ENCODE results near the gene NR1H2.

NR1H2 gene

DNA sequence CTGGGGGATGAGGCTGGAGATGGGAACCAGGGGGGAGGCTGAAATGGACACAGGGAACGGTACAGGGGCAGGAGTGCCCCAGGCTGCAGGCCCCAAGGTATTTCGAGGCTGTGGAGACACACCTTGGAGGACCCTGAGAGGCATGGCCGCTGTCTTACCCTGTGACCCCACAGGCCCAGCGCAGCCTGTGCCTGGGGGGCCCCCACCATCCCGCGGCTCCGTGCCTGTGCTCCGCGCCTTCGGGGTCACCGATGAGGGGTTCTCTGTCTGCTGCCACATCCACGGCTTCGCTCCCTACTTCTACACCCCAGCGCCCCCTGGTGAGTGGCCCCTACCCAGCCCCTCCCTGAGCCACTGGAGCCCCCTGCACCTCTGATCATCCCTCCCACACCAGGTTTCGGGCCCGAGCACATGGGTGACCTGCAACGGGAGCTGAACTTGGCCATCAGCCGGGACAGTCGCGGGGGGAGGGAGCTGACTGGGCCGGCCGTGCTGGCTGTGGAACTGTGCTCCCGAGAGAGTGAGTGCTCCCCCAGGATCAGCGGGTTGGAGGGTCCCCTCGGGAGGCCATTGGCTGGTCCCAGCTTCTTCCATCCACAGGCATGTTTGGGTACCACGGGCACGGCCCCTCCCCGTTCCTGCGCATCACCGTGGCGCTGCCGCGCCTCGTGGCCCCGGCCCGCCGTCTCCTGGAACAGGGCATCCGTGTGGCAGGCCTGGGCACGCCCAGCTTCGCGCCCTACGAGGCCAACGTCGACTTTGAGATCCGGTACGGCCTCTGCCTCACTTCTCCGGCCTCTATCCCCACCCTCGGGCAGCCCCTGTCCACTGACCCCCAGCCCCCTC, 25.6 kb downstream of the NR1H2 start:
- no peak for DNase-seq (ENCODE audit: low read depth, low spot score)

DNA sequence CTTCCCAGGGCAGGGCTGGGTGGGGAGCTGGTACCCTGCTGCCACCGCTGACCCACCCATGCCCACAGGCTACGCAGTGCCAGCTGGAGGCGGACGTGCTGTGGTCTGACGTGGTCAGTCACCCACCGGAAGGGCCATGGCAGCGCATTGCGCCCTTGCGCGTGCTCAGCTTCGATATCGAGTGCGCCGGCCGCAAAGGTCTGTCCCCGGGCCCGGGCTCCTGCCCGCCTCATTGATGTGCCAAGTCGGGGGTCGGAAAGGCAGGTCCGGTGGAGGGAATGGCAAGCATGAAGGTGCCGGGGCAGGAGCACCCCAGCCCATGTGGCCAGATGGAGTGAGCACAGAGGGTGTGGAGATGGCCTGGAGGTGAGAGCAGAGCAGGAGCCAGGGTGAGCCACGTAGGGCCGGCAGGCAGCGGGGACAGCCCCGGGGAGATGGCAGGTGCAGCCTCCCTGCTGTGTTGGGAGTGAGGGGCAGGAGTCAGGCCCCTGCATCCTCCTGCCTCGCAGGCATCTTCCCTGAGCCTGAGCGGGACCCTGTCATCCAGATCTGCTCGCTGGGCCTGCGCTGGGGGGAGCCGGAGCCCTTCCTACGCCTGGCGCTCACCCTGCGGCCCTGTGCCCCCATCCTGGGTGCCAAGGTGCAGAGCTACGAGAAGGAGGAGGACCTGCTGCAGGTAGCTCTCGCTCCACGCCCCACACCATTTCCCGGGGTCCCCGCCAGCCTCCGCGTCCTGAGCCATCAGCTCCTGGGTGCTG, 26.5 kb downstream of the NR1H2 start:
- no peak for DNase-seq (ENCODE audit: low read depth, low spot score)

DNA sequence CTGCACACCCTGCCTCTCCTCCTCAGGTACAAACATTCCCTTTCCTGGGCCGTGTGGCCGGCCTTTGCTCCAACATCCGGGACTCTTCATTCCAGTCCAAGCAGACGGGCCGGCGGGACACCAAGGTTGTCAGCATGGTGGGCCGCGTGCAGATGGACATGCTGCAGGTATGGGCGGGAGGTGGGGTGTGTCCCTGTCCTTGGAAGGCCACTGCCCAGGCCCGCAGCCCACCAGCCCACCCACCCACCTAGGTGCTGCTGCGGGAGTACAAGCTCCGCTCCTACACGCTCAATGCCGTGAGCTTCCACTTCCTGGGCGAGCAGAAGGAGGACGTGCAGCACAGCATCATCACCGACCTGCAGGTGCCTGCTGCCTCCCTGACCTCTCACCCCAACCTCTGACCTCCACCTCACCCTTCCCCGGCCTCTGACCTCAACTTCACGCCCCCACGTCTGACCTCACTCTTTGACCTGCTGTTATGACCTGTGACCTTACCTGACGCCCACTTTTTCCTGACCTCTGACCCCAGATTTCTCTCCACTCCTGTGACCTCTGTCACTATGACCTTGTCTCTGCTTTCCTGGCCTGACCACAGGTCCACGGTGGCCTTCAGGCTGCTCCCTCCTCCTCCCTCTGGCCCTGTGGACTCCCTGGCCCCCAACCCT, 30.0 kb downstream of the NR1H2 start:
- DNase-seq (ENCODE audit: low read depth, low spot score), result no peak

DNA sequence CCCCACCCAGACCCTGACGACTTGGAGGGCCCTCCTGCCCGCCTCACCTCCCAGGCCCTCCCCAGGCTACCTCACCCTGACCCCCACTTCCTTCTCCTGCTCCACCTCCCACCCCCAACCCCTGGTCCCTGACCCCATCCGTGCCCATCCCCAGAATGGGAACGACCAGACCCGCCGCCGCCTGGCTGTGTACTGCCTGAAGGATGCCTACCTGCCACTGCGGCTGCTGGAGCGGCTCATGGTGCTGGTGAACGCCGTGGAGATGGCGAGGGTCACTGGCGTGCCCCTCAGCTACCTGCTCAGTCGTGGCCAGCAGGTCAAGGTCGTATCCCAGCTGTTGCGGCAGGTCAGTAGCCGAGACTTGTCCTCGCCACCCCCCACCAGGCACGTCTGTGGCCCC, 30.6 kb downstream of the NR1H2 start:
- DNase-seq (ENCODE audit: low read depth, low spot score), result no peak

DNA sequence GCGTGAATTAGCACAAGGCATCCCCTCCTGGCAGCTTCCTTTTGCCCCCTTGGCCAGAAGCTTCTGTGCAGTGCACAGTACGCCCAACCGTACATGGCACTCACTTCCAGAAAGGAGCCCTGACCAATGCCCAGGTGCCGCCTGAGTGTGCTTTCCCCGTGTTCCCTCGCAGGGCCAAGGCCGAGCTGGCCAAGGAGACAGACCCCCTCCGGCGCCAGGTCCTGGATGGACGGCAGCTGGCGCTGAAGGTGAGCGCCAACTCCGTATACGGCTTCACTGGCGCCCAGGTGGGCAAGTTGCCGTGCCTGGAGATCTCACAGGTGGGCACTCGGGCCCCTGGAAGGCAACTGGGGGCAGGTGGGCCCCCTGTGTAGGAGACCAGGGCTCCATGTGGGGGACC, 33.1 kb downstream of the NR1H2 start:
- no peak for DNase-seq (ENCODE audit: low read depth, low spot score)

DNA sequence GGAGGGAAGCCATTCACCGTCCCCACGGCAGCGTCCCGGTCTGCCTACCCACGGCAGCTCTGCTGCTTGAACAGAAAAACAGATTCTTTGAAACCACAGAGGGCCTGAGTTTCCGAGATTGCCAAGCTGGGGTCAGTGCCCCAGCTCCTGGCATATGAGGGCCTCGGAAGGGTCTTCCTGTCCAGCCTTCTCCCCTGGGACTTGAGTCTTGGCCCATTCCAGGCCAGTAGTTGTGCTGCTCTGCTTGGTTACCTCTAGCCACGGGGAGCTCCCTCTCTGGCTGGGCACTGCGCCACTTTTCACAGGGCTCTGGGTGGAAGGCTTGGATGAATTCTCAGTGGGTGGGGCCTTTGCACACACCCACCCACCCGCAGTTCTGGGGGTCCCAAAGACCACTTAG, 33.9 kb downstream of the NR1H2 start:
- no peak for DNase-seq (ENCODE audit: low read depth, low spot score)

DNA sequence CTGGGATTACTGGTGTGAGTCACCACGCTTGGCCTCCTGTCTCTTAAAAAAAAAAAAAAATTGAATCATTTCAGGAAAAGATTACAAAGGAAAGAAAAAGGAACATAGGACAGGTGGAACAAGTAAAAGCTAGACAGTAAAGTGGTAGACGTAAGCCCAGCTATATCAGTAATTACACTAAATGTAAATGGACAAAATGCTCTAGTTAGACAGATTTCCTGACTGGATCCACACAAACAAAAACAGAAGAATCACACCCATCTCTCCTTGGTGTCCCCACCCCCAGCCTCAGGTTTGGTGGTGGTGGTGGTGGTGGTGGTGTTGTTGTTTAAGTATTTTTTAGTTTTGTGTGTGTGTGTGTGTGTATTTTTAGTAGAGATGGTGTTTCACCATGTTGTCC, 36.2 kb downstream of the NR1H2 start:
- DNase-seq (ENCODE audit: low read depth, low spot score), result no peak

DNA sequence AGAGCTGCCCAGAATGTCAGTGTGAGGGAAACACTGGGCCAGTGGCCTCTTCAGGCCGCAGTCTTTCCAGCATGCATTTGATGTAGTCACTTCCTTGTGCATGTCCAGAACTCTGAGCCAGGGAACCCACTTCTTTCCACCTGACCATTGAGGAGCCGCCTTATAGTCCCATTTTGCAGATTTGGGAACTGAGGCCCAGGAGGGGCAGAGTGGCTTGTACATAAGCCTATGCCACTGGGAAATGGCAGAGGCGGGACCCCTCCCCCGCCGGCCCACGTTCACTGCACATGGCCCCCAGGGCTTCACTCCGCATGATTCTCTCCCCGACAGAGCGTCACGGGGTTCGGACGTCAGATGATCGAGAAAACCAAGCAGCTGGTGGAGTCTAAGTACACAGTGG, 36.8 kb downstream of the NR1H2 start:
- no peak for DNase-seq (ENCODE audit: low read depth, low spot score)

DNA sequence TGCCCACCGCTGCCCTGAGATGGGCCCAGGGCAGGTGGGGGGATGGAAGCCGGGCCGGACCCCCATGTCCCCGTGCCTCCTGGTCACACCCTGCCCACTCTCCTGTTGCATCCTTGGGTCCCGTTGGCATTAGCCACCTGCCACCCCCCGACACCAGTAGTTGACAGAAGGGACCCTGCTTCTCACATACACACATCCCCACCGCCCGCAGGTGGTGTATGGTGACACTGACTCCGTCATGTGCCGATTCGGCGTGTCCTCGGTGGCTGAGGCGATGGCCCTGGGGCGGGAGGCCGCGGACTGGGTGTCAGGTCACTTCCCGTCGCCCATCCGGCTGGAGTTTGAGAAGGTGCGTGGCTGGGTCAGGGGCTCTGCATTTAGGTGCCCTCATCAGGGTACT, 37.3 kb downstream of the NR1H2 start:
- no peak for DNase-seq (ENCODE audit: low read depth, low spot score)

DNA sequence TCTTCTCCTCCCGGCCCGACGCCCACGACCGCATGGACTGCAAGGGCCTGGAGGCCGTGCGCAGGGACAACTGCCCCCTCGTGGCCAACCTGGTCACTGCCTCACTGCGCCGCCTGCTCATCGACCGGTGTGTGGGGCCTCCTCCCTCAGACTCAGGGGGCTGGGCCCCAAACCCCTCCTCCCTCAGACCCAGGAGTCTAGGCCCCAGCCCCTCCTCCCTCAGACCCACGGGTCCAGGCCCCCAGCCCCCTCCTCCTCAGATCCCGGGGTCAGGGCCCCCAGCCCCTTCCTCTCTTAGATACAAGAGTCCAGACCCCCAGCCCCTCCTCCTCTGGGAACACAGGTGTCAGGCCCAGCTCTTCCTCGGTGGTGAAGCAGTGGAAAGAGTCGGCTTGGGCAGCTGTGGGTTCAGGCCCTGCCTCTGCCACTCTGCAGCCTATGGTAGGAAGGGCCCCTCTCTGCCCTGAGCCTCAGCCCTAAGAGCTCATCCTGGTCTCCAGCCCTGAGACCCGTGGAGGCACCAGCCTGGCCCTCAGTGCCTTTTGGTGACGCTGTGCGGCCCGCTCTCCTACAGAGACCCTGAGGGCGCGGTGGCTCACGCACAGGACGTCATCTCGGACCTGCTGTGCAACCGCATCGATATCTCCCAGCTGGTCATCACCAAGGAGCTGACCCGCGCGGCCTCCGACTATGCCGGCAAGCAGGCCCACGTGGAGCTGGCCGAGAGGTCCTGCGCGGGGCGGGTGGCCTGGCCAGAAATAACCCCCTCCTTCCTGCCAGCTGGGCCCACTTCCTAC, 38.8 kb downstream of the NR1H2 start:
- DNase-seq (ENCODE audit: low read depth, low spot score), result peak; percentile 35

DNA sequence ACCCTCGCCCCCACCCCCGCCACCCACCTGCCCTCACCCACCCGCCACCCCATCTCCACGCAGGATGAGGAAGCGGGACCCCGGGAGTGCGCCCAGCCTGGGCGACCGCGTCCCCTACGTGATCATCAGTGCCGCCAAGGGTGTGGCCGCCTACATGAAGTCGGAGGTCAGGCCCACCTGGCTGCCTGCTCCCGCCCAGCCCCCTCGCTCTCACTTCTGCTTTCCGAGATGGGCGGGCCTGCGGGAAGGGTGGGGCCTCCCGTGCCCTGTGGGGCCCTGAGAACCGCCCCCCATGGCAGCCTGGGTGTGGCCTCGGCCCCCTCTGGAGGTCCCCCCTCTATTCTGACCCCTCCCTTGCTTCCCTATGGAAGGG, 39.4 kb downstream of the NR1H2 start:
- no peak for DNase-seq (ENCODE audit: low read depth, low spot score)

DNA sequence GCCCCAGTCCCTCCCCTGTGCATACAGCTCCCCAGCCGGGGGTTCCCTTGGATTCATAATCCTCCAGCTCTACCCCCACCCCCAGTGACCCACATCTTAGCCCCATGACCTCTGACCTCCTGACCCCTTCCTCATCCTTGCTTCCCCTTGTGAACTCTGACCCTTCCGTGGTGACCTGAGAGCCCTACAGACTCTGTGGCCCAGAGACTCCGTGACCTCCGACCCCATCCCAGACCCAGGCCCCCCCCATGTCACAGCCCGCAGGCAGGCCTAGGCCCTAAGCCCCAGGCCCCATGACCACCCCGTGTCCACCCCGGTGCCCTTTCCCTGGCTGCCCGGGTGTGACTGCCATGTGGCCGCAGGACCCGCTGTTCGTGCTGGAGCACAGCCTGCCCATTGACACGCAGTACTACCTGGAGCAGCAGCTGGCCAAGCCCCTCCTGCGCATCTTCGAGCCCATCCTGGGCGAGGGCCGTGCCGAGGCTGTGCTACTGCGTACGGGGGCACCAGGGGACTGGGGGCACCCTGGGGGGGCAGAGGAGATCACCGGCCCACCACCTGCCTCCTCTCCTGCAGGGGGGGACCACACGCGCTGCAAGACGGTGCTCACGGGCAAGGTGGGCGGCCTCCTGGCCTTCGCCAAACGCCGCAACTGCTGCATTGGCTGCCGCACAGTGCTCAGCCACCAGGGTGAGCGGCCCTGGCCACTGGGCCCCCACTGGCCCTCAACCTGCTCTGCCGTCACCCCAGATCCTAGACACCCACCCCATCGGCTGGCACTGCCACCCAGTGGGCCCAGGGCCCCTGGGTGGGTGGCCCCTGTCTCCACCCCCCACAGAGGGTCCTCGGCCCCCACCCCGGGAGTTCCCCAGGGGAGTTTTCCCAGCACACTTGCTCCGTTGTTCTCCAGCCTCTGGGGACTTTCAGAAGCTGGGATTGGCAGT, 40.0 kb downstream of the NR1H2 start:
- no peak for DNase-seq (ENCODE audit: low read depth, low spot score)

DNA sequence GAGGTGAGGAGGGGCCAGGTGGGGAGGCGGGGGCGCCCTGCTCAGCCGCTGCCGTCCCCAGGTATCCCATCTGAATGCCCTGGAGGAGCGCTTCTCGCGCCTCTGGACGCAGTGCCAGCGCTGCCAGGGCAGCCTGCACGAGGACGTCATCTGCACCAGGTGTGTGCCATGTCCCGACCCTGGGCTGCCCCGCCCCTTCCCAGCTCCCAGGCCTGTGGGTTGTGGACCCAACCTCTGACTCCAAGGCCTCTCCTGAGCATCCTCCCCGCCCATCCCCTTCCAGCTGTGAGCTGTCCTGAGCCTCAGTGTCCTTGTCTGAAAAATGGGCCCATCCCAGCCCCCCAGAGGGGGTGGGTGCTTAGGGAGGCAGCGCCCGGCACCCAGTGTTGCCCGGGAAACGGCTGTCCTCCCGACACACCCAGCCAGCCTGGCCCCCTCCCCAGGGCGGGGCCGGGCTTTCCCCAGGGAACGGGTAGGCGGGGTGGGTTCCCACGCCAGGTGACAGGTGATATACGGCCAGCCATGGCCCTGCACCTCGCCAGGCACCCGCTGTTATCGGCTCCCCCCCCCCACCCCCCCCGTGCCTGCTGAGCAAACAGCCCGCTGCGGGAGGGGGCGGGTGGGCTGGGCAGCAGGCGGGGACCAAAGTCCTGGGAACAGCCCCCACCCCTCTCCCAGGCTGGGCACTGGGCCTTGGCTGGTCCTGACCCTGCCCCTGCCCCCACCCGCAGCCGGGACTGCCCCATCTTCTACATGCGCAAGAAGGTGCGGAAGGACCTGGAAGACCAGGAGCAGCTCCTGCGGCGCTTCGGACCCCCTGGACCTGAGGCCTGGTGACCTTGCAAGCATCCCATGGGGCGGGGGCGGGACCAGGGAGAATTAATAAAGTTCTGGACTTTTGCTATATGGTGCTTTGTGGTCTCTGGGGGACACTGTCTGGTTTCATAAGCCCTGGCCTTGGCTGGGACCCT, 41.1 kb downstream of the NR1H2 start:
- no peak for DNase-seq (ENCODE audit: low read depth, low spot score)

DNA sequence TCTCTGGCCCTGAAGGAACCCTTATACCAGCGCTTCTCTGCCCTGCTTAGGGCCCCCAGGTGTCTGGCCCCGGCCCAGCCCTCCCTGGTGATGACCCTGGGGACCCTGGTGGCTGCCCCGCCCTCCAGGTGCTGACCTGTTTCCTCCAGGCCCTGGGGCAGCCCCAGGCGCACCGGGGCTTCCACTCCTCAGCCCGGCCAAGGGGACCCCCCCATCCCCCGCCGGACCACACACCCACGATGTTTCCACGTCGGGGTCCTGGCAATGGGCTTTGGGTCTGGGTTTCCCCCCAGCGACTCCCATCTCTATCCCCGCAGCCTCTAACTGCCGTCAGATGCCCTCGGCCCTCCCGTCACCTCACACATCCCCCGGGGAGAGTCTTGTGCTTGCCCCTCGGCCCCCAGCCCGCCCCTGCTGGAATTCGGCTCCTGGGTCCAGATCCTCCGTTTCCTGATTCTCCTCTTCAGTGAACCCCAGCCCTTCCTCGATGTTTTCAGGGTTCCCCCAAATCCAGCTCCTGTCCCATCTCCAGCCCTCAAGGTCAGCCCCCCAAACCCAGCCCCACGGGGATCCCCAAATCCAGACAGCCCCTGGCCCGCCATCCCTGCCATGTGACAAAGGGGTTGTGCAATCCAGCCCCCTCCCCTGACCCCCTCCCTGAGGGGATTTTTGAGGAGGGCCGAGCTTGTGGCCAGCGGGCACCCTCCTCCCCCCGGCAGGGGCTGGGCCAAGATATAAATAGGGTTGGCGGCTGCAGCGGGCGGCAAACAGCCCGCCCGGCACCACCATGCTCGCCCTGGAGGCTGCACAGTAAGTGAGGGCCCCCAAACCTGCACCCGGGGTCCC, 42.1 kb downstream of the NR1H2 start, which contains the start of gene SPIB:
Gene SPIB (plus strand): TSS at position 763 of the 846 bp plus-strand sequence. CDS start 25 bp downstream, at position 788.
- DNase-seq (ENCODE audit: low read depth, low spot score), result no peak

DNA sequence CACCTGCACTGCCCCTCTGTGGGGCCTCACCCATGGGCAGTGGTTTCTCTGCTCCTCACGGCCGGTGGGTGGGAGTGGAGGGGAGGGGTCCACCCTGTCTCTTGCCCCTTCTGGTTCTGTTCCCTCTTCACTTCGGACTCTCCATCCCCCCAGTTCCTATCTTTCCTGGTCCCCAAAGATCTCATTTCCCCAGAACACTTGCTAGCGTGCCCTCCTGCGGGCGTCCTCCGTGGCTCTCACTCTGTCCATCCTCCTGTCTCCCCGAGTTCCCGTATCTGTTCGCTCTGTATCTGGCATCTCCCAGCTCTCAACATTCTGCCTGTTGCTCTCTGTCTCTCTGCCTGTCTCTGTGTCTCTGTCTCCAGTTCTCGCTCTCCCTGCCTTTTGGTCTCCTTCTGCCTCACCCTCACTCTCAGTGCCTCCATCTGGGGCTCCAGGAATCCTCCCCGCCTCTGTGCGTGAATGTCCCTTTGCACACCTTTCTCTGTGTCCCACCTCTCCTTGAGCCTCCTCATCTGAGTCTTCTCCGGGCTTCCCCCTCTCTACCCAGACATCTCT, 42.8 kb downstream of the NR1H2 start:
- no peak for DNase-seq (ENCODE audit: low read depth, low spot score)

DNA sequence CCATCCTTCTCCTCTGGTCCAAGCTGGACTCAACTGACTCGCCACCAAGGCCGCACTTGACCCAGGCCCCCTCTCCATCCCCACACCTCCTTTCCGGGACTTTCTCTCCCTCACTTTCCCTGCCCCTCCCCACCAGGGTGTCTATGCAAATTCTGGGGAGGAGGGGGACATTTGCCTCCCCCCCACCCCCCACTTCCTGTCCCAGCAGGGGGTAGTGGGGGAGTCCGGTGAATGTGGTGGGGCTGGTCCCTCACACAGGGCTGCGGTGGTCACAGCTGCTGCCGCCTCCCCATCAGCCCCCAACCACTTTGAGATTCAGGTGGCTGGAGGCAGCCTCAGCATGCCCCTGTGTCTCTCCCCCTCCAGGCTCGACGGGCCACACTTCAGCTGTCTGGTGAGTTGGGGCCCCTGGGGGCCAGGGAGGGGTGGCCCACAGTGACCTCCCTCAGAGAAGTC, 43.4 kb downstream of the NR1H2 start:
- no peak for DNase-seq (ENCODE audit: low read depth, low spot score)

DNA sequence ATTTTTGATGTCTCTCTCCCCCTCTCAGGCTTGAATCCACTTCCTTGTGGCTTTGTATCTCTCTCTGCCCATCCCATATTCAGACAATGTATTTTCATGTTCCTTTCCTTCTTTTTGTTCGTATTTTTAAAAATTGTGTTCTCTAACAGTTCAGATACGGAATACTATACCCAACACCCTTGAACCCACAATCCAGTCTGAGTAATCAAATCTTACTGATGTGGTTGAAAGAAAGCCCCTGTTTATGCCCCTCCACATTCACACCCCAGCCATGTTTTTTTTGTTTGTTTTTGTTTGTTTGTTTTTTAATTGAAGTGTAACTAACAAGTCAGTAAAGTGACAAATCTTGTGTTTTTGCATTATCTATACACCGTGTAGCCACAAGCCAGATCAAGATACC, 43.9 kb downstream of the NR1H2 start:
- DNase-seq (ENCODE audit: low read depth, low spot score), result no peak

DNA sequence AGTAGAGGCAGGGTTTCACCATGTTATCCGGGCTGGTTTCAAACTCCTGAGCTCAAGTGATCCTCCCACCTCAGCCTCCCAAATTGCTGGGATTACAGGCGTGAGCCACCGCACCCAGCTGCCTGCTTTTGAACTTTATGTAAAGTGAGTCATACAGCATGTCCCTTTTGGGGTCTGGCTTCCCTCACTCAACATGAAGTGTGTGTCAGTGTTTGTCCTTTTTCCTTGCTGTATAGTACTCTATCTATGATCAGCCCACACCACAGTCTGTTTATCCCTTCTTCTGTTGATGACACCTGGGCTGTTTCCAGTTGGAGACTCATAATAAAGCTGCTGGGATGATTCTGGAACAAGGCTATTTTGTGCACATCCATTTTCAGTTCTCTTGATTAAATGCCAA, 44.6 kb downstream of the NR1H2 start:
- DNase-seq (ENCODE audit: low read depth, low spot score), result no peak
